Heart right ventricle (tissue), 16 donors: ENCODE measurements around the gene RPS17. TPM values are rescaled to one million over a fixed set of nuclear protein-coding genes. Genes with fewer than 3 reads are reported as not detected.

ENCODE experiments used
- ATAC-seq, 8 donors: fragments of 200-7000 bp; cut with Tn5 transposase; one replicate each; pipeline ENCODE4 v1.9.1; 2020; ENCODE audit warnings: mild to moderate bottlenecking in 8 of 8, moderate library complexity in 8 of 8, moderate number of reproducible peaks in 1 of 8
- DNase-seq, 2 donors: peaks; one replicate each; pipeline ENCODE4 v3.0.0-alpha.2; 2020
- H3K27ac ChIP-seq, 10 donors: fragments of 200-600 bp; sonication (generic) in 2 of 10; one replicate each; pipeline versions ENCODE4 v1.5.0 to v1.8.0; 2020 to 2022; ENCODE audit warnings: mild to moderate bottlenecking in 3 of 10
- H3K27me3 ChIP-seq, 7 donors: fragments of 200-600 bp; one replicate each; pipeline ENCODE4 v1.8.0; 2021 to 2022; ENCODE audit warnings: mild to moderate bottlenecking in 2 of 7
- H3K36me3 ChIP-seq, 9 donors: fragments of 200-600 bp; sonication (generic) in 1 of 9; one replicate each; pipeline versions ENCODE4 v1.5.0 to v1.8.0; 2020 to 2022; ENCODE audit warnings: mild to moderate bottlenecking in 2 of 9
- H3K4me1 ChIP-seq, 9 donors: fragments of 200-600 bp; sonication (generic) in 1 of 9; one replicate each; pipeline versions ENCODE4 v1.5.0 to v1.8.0; 2020 to 2022; ENCODE audit warnings: mild to moderate bottlenecking in 4 of 9
- H3K4me3 ChIP-seq, 10 donors: fragments of 200-600 bp; sonication (generic) in 2 of 10; one replicate each; pipeline versions ENCODE4 v1.5.0 to v1.8.0; 2020 to 2022; ENCODE audit warnings: mild to moderate bottlenecking in 7 of 10, moderate library complexity in 2 of 10
- H3K9me3 ChIP-seq, 11 donors: fragments of 200-600 bp in 10 of 11; sonication (generic) in 2 of 11; one replicate each; pipeline versions ENCODE4 v1.5.0 to v1.8.0; 2013 to 2022; ENCODE audit warnings: mild to moderate bottlenecking in 2 of 11, control low read depth in 1 of 11, moderate library complexity in 1 of 11
- WGBS, 2 donors: extraction: QIAGEN DNeasy Blood & Tissue Kit; methylation state at CpG; one replicate each; pipeline ENCODE4 v1.1.7; 2013; ENCODE audit warnings: inconsistent platforms in 1 of 2; 5-methylcytosine and 5-hydroxymethylcytosine counted together
- intact Hi-C, 10 donors: fragments of 100-400 bp; cut with DNase I; formaldehyde crosslinking; loops; one replicate each; pipeline versions ENCODE4 v1.11.1 to v1.14.2; 2022
- polyA plus RNA-seq, 2 donors: library from polyadenylated mRNA; stranded (reverse); fragments of 200-250 nt; gene quantifications; one replicate each; pipeline ENCODE4 v1.2.3, GENCODE V29; 2013
- total RNA-seq, 10 donors: library from RNA; stranded (reverse); fragmentation: NEBNext Ultra II Directional in 3 of 10; extraction: Animal tissue kit (Norgen Biotek cat#: 25700) in 3 of 10; gene quantifications; one replicate each; pipeline versions ENCODE4 v1.2.1 to v1.2.4, GENCODE V29; 2021 to 2023
- TF ChIP-seq, protein P1 (sequence below), 9 donors: fragments of 200-600 bp; sonication (generic) in 2 of 9; IDR thresholded peaks; one replicate each; pipeline versions ENCODE4 v1.5.0 to v1.8.0; 2021 to 2022; ENCODE audit warnings: antibody characterized with exemption in 9 of 9, mild to moderate bottlenecking in 5 of 9, moderate library complexity in 1 of 9
- donor health status: Arrhythmogenic right ventricular cardiomyopathy.
- donor health status: ischemic (EF 13 %, LVEDD 7.1; RV severe dilation, severe dysfunction).
- donor health status: healthy with polysubstance abuse.
- donor health status: DM: no; HTN: yes; CAD: no.
- donor health status: DM: no; HTN: no; CAD: no.
- donor health status: ischemic (EF 25% LVEDD 6.9; RV normal size, moderate dysfunction).
- donor health status: ischemic (EF 25% LVEDD 5.7; RV mildly dilated, moderate dysfunction).
- donor health status: healthy.
- donor health status: DM: yes; HTN: yes; CAD: no.
- donor health status: Ischemic cardiomyopathy.
- donor health status: ischemic (EF 35%, LVEDD 5.7; RV mildly dilated, moderate dysfunction).
- donor health status: nonischemic (EF 11% LVEDD 7.7; RV severe dilation, severe dysfunction).
- donor health status: DM: yes; HTN: yes; CAD: no.
- donor health status: PGD.
- donor health status: ischemic (EF 29% LVEDD 5.4; RV normal size, mild dysfunction).
- donor health status: nonischemic (EF 23%, LVEDD 6.1; RV moderate dilation, normal function).

RPS17 gene
- total and polyA plus RNA-seq, 12 donors: 675 to 3,888 (median 778) TPM

DNA sequence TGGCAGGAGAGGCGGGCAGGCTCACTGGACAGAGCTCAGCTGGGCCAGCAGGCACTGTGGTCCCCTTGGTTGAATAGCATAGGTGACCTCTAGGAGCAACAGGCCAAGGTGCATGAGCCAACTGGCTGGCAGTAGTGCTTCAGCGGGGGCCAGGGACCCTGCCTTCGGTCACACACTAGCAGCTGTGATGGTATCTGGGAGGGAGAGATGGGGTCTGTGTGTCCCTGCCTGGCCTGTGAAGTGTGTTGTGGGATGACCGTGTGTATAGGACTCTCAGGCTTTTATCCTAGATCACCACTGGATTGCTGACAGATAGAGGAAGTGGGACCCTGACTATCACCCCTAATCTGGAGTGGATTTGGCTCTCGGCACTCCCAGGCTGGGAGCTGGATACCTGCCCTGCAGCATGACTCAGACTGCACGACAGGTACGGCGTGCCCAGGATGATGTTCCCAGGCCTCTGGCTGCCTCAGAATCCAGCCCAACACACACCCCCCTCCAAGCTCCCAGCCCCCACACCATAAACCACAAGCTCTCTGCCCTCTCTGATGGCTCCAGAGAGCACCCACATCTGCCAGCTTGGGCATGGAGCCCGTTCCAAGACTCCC, 7.8 kb downstream of the RPS17 start:
- 53 to 72% methylated on average over 9 of the region's 9 CpGs for WGBS, 2 donors
- peaks cover 0 to 27% (median 17%) of the 10 kb centered on the region in 9 donors for H3K4me1 ChIP-seq
- H3K4me3 ChIP-seq: no peak overlapping the region
- no peaks in the 10 kb centered on the region for H3K9me3 ChIP-seq
- ATAC-seq (peak in 1 of 8 donors; percentile 24), DNase-seq (no peak)
- intact Hi-C loops: loop anchor here in 3 of 10 donors (10.0 kb wide), 2 partner anchors 212 to 472 kb away; no protein-coding TSS in a partner anchor
- peaks cover 0 to 43% (median 32%) of the 10 kb centered on the region in 9 donors for H3K36me3 ChIP-seq
- H3K27ac ChIP-seq: no peak overlapping the region
- TF ChIP-seq, protein P1, sequence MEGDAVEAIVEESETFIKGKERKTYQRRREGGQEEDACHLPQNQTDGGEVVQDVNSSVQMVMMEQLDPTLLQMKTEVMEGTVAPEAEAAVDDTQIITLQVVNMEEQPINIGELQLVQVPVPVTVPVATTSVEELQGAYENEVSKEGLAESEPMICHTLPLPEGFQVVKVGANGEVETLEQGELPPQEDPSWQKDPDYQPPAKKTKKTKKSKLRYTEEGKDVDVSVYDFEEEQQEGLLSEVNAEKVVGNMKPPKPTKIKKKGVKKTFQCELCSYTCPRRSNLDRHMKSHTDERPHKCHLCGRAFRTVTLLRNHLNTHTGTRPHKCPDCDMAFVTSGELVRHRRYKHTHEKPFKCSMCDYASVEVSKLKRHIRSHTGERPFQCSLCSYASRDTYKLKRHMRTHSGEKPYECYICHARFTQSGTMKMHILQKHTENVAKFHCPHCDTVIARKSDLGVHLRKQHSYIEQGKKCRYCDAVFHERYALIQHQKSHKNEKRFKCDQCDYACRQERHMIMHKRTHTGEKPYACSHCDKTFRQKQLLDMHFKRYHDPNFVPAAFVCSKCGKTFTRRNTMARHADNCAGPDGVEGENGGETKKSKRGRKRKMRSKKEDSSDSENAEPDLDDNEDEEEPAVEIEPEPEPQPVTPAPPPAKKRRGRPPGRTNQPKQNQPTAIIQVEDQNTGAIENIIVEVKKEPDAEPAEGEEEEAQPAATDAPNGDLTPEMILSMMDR (IDR thresholded peaks at IDR 0.05): no peak
- H3K27me3 ChIP-seq: no peaks in the 10 kb centered on the region

DNA sequence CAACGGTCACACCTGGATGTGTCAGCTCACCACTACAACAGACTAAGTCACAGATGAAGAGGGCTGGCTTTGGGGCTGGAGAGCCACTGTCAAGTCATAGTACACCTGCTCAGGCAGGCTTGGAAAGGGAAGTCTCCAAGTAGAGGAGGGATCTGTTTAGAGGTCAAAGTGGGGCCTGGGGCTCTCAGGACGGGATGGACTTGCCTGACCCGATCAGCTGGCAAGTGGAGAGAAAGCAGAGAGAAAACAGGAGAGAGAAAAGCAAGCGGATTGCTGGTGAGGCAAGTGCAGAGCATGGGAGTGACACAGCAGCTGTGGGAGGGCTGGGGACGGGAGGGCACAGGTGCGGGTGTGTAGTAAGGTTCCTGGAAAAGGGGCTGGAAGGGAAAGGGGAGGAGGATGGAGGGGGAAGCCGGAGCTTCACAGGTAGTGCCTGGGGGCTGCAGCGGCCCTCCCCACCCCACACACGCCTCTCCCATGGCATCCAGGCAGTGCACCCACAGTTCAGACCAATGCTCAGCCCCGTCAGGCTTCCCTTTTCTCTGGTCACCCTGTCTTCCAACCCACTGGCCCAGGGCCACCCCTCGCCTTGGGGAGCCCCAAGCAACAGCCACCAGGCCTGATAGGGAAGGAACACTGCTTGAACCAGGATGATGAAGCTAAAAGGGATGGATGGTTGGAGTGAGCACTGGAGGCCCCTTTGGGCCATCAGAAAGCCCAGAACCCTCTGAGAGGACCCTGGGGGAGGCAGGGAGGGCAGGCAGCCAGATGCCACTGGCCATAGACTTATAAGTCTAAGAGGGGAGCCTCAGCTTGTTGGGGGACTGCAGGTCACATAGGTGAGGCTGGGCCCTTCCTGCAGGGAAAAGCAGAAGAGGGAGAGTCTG, 8.5 kb downstream of the RPS17 start:
- 80 to 82% methylated on average over 11 of the region's 11 CpGs for WGBS, 2 donors

DNA sequence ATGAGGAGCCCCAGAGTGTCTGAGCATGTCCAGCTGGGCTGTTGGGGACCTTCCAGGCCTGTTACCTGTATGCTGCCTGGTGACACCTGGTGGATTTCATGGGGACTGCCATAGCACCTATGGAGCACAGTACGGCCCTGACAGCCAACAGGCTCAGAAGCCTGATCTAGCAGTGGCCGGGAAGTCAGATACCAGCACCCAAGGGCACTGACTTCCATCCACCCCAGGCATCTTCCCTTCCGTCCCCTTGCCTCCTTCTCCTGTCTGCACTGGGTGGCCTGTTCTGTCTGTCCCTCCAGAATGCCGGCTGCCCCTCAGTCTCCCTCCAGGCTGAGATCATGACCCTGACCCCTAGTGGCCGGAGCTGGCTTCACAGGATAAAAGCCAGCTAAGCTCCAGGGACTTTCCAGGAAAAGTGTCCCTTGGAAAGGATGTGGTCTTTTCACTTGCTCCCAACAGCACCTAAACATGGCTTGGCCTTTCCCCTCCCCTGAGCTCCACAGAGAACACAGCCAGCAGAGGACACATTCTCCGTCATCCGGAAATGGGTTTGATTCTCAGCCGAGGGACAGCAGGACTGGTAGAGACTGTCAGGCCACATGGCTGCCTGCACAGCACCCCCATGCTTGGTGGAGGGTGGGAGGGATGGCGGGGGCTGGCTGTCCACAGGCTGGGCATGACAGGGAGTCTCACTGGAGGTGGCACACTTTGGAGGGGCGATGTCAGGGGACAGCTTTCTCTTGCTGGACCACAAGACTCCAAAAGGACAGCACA, 9.5 kb downstream of the RPS17 start:
- 22 to 24% methylated on average over 10 of the region's 10 CpGs for WGBS, 2 donors
- Histone ChIP-seq H3K4me1 (peaks cover 0 to 14% (median 8%) of the 10 kb centered on the region in 9 donors), H3K27me3 (no peaks in the 10 kb centered on the region), H3K36me3 (peaks cover 0 to 28% (median 15%) of the 10 kb centered on the region in 9 donors), H3K4me3 (peak overlapping the region in 4 of 10 donors; percentile 10 to 37 (median 23)), H3K9me3 (no peaks in the 10 kb centered on the region), H3K27ac (peak overlapping the region in 2 of 10 donors; percentile 40 to 54)
- ATAC-seq (peak; percentile 74 to 92 (median 88)), DNase-seq (peak; percentile 58 to 62)
- intact Hi-C loops: loop anchor here in 3 of 10 donors (10.0 kb wide), 2 partner anchors 214 to 474 kb away; no protein-coding TSS in a partner anchor
- TF ChIP-seq, protein P1 (IDR thresholded peaks at IDR 0.05): peak; percentile 58 to 85 (median 81)

More for the DNA sequence above, 8.5 kb downstream of the RPS17 start:
- peak overlapping the region in 1 of 10 donors; percentile 40 for H3K27ac ChIP-seq
- H3K27me3 ChIP-seq: no peaks in the 10 kb centered on the region
- no peak overlapping the region for H3K4me3 ChIP-seq
- TF ChIP-seq, protein P1 (IDR thresholded peaks at IDR 0.05): no peak
- DNase-seq (no peak), ATAC-seq (no peak)
- H3K36me3 ChIP-seq: peaks cover 0 to 36% (median 24%) of the 10 kb centered on the region in 9 donors
- no peaks in the 10 kb centered on the region for H3K9me3 ChIP-seq
- H3K4me1 ChIP-seq: peaks cover 0 to 20% (median 11%) of the 10 kb centered on the region in 9 donors
- intact Hi-C loops: loop anchor here in 3 of 10 donors (10.0 kb wide), 2 partner anchors 213 to 473 kb away; no protein-coding TSS in a partner anchor
